ENCODE results near the gene NOTCH2.

Gene NOTCH2

DNA sequence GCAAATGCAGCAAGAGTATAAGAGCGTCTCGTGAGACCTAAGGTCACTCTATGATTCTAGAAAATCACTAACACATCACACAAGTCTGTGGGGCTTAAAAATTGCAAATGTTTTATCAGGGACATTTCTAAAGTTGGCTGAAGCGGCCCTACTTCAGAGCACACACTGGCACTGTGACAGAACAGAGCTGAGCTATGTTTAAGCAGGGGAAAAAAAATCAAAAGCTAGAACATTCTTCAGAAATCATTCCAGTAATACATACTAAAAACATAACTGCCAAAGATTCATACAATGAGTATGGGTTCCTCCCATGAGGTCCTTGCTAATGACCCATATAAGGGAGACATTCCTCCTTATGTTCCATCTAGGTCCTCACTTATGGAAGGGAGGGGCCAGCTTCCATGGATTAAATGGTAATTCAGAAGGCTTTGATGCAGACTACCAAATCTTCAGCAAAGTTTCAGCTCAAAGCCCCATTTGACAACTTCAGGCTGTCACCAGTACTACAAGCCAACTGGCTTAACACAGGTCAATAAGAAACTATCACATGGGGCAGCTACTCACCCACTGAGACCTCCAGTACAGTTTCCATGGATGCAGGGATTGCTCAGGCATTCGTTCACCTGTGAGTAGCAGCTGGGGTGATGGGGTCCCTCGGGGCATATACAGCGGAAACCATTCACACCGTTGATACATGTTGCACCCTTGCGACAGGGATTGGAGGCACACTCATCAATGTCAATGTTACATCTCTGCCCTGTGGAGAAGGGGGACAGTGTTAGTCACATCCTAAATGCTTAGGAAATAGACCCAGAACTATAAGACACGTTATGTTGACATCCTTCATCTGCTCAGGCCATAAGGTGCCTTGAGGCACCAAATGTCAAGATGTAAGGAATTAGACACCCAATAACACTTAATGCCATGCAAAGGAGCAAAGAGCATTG, 114.7 kb downstream of the NOTCH2 start:
- H3K4me3 ChIP-seq (ENCODE audit: low read depth, low read length) = no peak overlapping the region
- TF ChIP-seq, protein P1, sequence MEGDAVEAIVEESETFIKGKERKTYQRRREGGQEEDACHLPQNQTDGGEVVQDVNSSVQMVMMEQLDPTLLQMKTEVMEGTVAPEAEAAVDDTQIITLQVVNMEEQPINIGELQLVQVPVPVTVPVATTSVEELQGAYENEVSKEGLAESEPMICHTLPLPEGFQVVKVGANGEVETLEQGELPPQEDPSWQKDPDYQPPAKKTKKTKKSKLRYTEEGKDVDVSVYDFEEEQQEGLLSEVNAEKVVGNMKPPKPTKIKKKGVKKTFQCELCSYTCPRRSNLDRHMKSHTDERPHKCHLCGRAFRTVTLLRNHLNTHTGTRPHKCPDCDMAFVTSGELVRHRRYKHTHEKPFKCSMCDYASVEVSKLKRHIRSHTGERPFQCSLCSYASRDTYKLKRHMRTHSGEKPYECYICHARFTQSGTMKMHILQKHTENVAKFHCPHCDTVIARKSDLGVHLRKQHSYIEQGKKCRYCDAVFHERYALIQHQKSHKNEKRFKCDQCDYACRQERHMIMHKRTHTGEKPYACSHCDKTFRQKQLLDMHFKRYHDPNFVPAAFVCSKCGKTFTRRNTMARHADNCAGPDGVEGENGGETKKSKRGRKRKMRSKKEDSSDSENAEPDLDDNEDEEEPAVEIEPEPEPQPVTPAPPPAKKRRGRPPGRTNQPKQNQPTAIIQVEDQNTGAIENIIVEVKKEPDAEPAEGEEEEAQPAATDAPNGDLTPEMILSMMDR (IDR thresholded peaks at IDR 0.05; ENCODE audit: borderline replicate concordance, insufficient read depth, low read depth, low read length) = peak; percentile 16; the same call in 1 of the 2 replicates

DNA sequence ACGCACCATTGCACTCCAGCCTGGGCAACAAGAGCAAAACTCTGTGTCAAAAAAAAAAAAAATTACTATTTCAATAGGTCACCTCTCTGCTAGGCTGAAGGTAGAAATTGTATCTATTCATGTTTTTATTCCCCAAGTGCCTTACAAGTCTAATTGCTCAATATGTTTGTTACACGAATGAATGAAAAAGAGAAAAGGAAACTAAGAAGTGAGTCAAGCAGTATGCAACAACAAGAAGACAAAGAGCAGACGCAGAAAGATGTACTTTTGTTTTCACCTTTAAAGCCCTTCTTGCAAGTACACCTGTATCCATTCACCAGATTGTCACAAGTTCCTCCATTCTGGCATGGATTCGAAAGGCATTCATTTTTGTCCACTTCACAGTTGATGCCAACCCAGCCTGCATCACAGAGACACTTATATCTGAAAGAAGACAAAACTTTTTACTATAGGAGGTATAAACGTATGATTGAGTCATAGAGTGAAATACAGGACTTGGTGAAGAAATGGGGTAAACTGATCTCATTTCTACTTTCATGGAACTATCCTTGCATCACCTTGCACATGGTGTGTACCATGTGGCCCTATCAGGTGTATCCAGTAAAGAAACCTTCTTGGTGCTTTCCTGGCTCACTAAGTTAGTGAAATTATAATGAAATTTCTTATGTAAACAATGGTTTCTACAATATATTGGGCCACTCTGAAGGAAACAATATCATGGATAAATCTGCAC, 116.0 kb downstream of the NOTCH2 start:
- TF ChIP-seq, protein P1 (IDR thresholded peaks at IDR 0.05; ENCODE audit: borderline replicate concordance, insufficient read depth, low read depth, low read length) = no peak

DNA sequence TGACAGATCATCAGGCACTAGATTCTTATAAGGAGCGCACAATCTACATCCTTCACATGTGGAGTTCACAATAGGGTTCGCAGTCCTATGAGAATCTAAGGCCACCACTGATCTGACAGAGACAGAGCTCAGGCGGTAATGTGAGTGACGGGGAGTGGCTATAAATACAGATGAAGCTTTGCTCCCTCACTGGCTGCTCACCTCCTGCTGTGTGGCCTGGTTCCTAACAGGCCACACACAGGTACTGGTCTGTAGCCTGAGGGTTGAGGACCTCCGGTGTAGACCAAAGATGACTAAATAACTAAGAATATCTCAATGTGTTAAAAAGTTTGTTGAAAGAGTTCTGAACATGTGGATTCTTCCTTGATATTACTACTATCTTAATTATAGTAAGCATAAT, 117.0 kb downstream of the NOTCH2 start:
- TF ChIP-seq, protein P1 (IDR thresholded peaks at IDR 0.05; ENCODE audit: borderline replicate concordance, insufficient read depth, low read depth, low read length) = no peak

More for the DNA sequence above, 116.0 kb downstream of the NOTCH2 start:
- H3K4me3 ChIP-seq (ENCODE audit: low read depth, low read length) = no peak overlapping the region

DNA sequence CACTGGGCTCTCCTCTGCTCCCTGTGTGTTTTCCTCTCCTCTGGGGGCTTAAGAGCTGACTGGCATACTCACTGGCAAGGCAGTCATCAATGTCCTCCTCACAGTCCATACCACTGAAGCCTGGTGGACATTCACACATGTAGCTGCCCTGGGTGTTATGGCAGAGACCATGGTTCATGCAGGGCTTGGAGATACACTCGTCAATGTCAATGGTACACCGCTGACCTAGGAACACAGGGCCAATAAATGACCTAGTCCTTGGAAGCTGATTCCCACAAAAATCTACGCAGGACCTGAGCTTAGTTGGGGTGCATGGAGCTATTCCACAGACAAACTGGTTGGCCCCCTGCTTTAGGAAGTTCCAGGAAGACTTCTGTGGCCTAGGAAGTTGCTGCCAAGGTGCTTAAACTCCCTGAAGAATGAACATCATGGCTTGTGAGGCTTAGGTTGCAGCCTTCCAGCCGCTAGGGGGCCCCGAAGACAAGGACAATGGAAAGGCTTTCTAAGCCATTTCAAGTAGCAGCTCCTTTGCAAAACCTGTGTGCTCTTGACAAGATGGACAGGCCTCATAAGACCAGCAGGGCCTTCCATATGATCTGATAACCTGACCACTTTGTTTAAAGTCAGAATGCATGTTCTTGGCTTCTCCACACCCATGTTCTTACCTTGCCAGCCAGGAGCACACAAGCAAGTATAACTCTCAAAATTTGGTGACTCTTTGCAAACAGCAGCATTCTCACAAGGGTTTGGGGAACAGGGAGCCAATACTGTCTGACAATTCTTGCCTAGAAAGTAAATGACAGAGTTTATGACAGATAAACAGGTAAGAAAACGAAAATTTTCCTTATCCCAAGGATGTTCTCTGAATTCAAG, 120.9 kb downstream of the NOTCH2 start:
- TF ChIP-seq, protein P1 (IDR thresholded peaks at IDR 0.05; ENCODE audit: borderline replicate concordance, insufficient read depth, low read depth, low read length) = peak; percentile 90
- no peak overlapping the region for H3K4me3 ChIP-seq (ENCODE audit: low read depth, low read length)

More for the DNA sequence above, 117.0 kb downstream of the NOTCH2 start:
- no peak overlapping the region for H3K4me3 ChIP-seq (ENCODE audit: low read depth, low read length)

DNA sequence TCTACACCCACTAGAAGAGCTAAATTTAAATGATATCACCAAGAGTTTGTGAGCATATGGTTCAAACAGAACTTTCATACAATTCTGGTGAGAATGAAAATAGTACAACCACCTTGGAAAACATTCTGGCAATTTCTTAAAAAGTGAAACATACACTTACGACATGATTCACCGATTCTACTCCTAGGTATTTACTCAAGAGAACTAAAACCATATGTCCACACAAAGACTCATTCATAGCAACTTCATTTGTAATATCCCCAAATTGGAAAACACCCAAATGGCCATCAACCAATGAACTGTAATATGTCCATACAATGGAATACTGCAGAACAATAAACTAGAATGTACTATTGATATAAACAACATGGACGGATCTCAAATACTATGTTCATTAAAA, 122.0 kb downstream of the NOTCH2 start:
- no peak overlapping the region for H3K4me3 ChIP-seq (ENCODE audit: low read depth, low read length)
- TF ChIP-seq, protein P1 (IDR thresholded peaks at IDR 0.05; ENCODE audit: borderline replicate concordance, insufficient read depth, low read depth, low read length) = no peak

DNA sequence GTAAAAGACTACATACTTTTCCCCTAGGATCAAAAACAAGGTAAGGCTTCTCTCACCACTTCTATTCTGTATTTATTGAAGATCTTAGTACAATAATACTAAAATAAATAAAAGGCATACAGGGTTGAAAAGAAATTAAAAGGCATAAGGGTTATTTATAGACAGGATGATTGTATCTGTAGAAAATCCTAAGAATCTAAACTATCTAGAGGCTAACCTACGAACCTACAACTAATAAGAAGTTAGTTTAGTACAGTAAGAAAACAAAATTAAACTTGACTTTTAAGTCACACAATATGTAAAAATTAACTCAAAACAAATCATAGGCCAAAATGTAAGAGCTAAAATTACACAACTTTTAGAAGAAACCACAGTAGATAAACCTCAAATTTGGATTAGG, 122.7 kb downstream of the NOTCH2 start:
- H3K4me3 ChIP-seq (ENCODE audit: low read depth, low read length) = no peak overlapping the region

More for the DNA sequence above, 122.7 kb downstream of the NOTCH2 start:
- TF ChIP-seq, protein P1 (IDR thresholded peaks at IDR 0.05; ENCODE audit: borderline replicate concordance, insufficient read depth, low read depth, low read length) = no peak

All from GM12875 (cell line).